Skeletal muscle satellite cell (primary cell): ENCODE measurements around the gene EHF.
"Not testable (repeated sequence)": the region's sequence is repeated elsewhere in the genome, so short reads cannot be mapped to it uniquely, and the experiment has no call there.

Experiments used
- H3K27me3 ChIP-seq: 2 replicates; pipeline ENCODE4 v1.7.0; 2013; ENCODE audit warnings: low read length; ENCODE audit not compliant: control insufficient read depth, insufficient read depth
- H3K36me3 ChIP-seq: 2 replicates; pipeline ENCODE4 v1.7.0; 2013; ENCODE audit warnings: mild to moderate bottlenecking, control low read depth, low read length; ENCODE audit not compliant: insufficient read depth
- H3K4me1 ChIP-seq: 2 replicates; pipeline ENCODE4 v1.7.0; 2013; ENCODE audit warnings: low read length; ENCODE audit not compliant: control insufficient read depth, insufficient read depth
- H3K4me2 ChIP-seq: 2 replicates; pipeline ENCODE4 v1.7.0; 2013; ENCODE audit warnings: mild to moderate bottlenecking, low read length
- H3K4me3 ChIP-seq: 2 replicates; pipeline ENCODE4 v1.7.0; 2013; ENCODE audit warnings: low read length
- H3K9ac ChIP-seq: 2 replicates; pipeline ENCODE4 v1.7.0; 2013; ENCODE audit warnings: mild to moderate bottlenecking, low read depth, low read length, moderate library complexity
- H3K9me3 ChIP-seq: replicated peaks from 2 replicates; pipeline ENCODE4 v1.7.0; 2013; ENCODE audit warnings: mild to moderate bottlenecking, control low read depth, low read length

EHF gene

GRCh38 chr11:34680206-34680605, 59.3 kb downstream of the EHF start:
- Histone ChIP-seq H3K36me3 (no peaks in the 10 kb centered on the region), H3K4me1 (peaks cover 25% of the 10 kb centered on the region), H3K9ac (no peak overlapping the region), H3K27me3 (no peaks in the 10 kb centered on the region), H3K4me2 (no peak overlapping the region), H3K9me3 (no peaks in the 10 kb centered on the region), H3K4me3 (no peak overlapping the region)

- peaks cover 30% of the 10 kb centered on the region for H3K4me1 ChIP-seq
- H3K9ac ChIP-seq, result no peak overlapping the region
- no peaks in the 10 kb centered on the region for H3K27me3 ChIP-seq
- no peak overlapping the region for H3K4me2 ChIP-seq
- H3K9me3 ChIP-seq, result no peaks in the 10 kb centered on the region
- H3K36me3 ChIP-seq, result no peaks in the 10 kb centered on the region
- H3K4me3 ChIP-seq, result peak overlapping the region; percentile 6
Observed at GRCh38 chr11:34680918-34681586, 60.2 kb downstream of the EHF start.

GRCh38 chr11:34682825-34683224, 61.9 kb downstream of the EHF start:
- no peaks in the 10 kb centered on the region for H3K36me3 ChIP-seq
- no peaks in the 10 kb centered on the region for H3K9me3 ChIP-seq
- no peaks in the 10 kb centered on the region for H3K27me3 ChIP-seq
- no peak overlapping the region for H3K9ac ChIP-seq
- H3K4me1 ChIP-seq, result peaks cover 30% of the 10 kb centered on the region
- no peak overlapping the region for H3K4me3 ChIP-seq
- no peak overlapping the region for H3K4me2 ChIP-seq

GRCh38 chr11:34683396-34683795, 62.5 kb downstream of the EHF start:
- Histone ChIP-seq H3K4me3 (no peak overlapping the region), H3K36me3 (no peaks in the 10 kb centered on the region), H3K4me1 (peaks cover 30% of the 10 kb centered on the region), H3K9me3 (no peaks in the 10 kb centered on the region), H3K27me3 (no peaks in the 10 kb centered on the region), H3K4me2 (no peak overlapping the region), H3K9ac (no peak overlapping the region)

GRCh38 chr11:34685864-34686263, 65.0 kb downstream of the EHF start:
- Histone ChIP-seq H3K9ac (no peak overlapping the region), H3K4me2 (no peak overlapping the region), H3K4me3 (no peak overlapping the region), H3K36me3 (no peaks in the 10 kb centered on the region), H3K4me1 (peaks cover 16% of the 10 kb centered on the region), H3K27me3 (no peaks in the 10 kb centered on the region), H3K9me3 (no peaks in the 10 kb centered on the region)

DNA sequence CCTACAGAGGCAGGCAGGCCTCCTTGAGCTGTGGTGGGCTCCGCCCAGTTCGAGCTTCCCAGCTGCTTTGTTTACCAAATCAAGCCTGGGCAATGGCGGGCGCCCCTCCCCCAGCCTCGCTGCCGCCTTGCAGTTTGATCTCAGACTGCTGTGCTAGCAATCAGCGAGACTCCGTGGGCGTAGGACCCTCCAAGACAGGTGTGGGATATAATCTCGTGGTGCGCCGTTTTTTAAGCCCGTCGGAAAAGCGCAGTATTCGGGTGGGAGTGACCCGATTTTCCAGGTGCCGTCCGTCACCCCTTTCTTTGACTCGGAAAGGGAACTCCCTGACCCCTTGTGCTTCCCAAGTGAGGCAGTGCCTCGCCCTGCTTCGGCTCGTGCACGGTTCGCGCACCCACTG, 71.4 kb downstream of the EHF start:
- not testable (repeated sequence) for H3K9me3 ChIP-seq, H3K4me2 ChIP-seq, H3K9ac ChIP-seq, H3K36me3 ChIP-seq, H3K4me3 ChIP-seq, H3K4me1 ChIP-seq
- H3K27me3 ChIP-seq, result peaks cover 22% of the 10 kb centered on the region

DNA sequence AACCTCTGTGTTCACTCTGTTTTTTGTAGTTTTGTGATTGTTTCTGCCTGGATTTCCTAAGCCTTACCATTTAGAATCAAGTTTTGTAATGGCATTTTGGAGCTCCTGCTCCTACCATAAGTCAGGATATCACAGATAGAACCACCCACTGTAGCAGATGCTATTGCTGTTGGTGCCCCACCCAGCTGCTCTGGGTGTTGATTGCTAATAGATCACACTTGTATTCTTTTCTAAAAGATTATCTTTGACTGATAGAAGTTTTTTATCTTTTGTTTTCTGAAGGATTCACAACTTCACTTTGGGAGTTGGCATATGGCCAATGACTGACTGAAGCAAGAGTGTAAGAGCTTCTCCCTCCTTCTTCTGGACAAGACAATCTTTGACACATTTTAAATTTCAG, 76.0 kb downstream of the EHF start:
- no peaks in the 10 kb centered on the region for H3K9me3 ChIP-seq
- no peak overlapping the region for H3K4me2 ChIP-seq
- H3K9ac ChIP-seq, result no peak overlapping the region
- H3K36me3 ChIP-seq, result no peaks in the 10 kb centered on the region
- no peaks in the 10 kb centered on the region for H3K4me1 ChIP-seq
- H3K4me3 ChIP-seq, result no peak overlapping the region
- peaks cover 24% of the 10 kb centered on the region for H3K27me3 ChIP-seq

DNA sequence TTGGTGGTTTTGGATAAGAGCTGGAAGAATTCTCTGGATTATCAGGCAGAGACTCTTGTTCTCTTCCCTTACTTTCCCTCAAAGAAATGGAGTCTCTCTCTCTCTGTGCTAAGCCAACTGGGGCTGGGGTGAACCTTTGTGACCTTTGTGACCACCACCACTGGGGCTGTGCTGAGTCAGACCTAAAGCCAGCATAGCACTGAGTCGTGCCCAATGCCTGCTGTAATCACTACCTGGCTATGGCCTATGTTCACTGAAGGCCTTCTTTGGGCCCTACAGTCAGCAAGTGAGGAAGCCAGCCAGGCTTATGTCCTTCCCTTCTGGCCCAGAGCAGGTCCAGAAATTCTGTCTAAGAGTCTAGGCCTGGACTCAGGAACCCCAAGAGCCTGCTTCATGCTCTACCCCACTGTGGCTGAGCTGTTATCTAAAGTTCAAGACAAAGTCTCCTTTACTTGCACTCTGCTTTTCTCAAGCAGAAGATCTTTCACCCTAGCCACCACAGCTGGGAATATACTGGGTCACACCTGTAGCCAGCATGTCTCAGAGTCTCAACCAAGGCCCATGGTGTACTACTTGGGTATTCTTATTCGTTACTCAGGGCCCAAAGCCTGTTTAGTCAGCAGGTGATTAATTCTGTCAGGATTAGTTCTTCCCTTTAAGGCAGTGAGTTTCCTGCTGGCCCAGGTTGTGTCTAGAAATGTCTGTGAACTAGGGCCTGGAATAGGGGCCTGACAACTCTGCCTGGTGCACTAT, 86.0 kb downstream of the EHF start:
- Histone ChIP-seq H3K9me3 (peaks cover 5% of the 10 kb centered on the region), H3K9ac (no peak overlapping the region), H3K4me2 (no peak overlapping the region), H3K36me3 (no peaks in the 10 kb centered on the region), H3K4me3 (no peak overlapping the region), H3K27me3 (peaks cover 32% of the 10 kb centered on the region), H3K4me1 (no peaks in the 10 kb centered on the region)

DNA sequence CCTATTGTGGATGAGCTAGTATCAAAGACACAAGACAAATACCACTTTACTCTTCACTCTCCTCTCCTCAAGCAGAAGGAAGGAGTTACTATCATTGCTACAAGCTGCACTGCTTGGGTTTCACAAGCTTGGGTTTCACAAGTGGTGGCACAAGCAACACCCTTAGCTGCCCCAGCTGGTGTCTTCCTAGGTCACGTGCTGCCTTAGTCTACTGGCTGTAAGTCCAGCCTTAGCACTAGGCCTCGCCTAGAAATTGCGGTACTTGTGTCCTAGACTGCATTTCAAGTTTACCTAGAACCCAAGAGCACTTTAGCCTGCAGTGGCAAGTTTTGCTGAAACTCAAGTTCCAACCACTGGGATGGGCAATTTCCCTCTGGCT, 86.6 kb downstream of the EHF start:
- no peaks in the 10 kb centered on the region for H3K4me1 ChIP-seq
- H3K9ac ChIP-seq, result no peak overlapping the region
- peaks cover 32% of the 10 kb centered on the region for H3K27me3 ChIP-seq
- no peak overlapping the region for H3K4me2 ChIP-seq
- no peak overlapping the region for H3K4me3 ChIP-seq
- no peaks in the 10 kb centered on the region for H3K36me3 ChIP-seq
- H3K9me3 ChIP-seq, result peaks cover 8% of the 10 kb centered on the region
